Heart right ventricle (tissue), 16 donors: ENCODE measurements around the gene PTPRD. TPM values are rescaled to one million over a fixed set of nuclear protein-coding genes. Genes with fewer than 3 reads are reported as not detected.

Source experiments
- ATAC-seq, 8 donors: fragments of 200-7000 bp; cut with Tn5 transposase; one replicate each; pipeline ENCODE4 v1.9.1; 2020; ENCODE audit warnings: mild to moderate bottlenecking in 8 of 8, moderate library complexity in 8 of 8, moderate number of reproducible peaks in 1 of 8
- DNase-seq, 2 donors: peaks; one replicate each; pipeline ENCODE4 v3.0.0-alpha.2; 2020
- H3K27ac ChIP-seq, 10 donors: fragments of 200-600 bp; sonication (generic) in 2 of 10; one replicate each; pipeline versions ENCODE4 v1.5.0 to v1.8.0; 2020 to 2022; ENCODE audit warnings: mild to moderate bottlenecking in 3 of 10
- H3K27me3 ChIP-seq, 7 donors: fragments of 200-600 bp; one replicate each; pipeline ENCODE4 v1.8.0; 2021 to 2022; ENCODE audit warnings: mild to moderate bottlenecking in 2 of 7
- H3K36me3 ChIP-seq, 9 donors: fragments of 200-600 bp; sonication (generic) in 1 of 9; one replicate each; pipeline versions ENCODE4 v1.5.0 to v1.8.0; 2020 to 2022; ENCODE audit warnings: mild to moderate bottlenecking in 2 of 9
- H3K4me1 ChIP-seq, 9 donors: fragments of 200-600 bp; sonication (generic) in 1 of 9; one replicate each; pipeline versions ENCODE4 v1.5.0 to v1.8.0; 2020 to 2022; ENCODE audit warnings: mild to moderate bottlenecking in 4 of 9
- H3K4me3 ChIP-seq, 10 donors: fragments of 200-600 bp; sonication (generic) in 2 of 10; one replicate each; pipeline versions ENCODE4 v1.5.0 to v1.8.0; 2020 to 2022; ENCODE audit warnings: mild to moderate bottlenecking in 7 of 10, moderate library complexity in 2 of 10
- H3K9me3 ChIP-seq, 11 donors: fragments of 200-600 bp in 10 of 11; sonication (generic) in 2 of 11; one replicate each; pipeline versions ENCODE4 v1.5.0 to v1.8.0; 2013 to 2022; ENCODE audit warnings: mild to moderate bottlenecking in 2 of 11, control low read depth in 1 of 11, moderate library complexity in 1 of 11
- WGBS, 2 donors: extraction: QIAGEN DNeasy Blood & Tissue Kit; methylation state at CpG; one replicate each; pipeline ENCODE4 v1.1.7; 2013; ENCODE audit warnings: inconsistent platforms in 1 of 2; 5-methylcytosine and 5-hydroxymethylcytosine counted together
- intact Hi-C, 10 donors: fragments of 100-400 bp; cut with DNase I; formaldehyde crosslinking; loops; one replicate each; pipeline versions ENCODE4 v1.11.1 to v1.14.2; 2022
- polyA plus RNA-seq, 2 donors: library from polyadenylated mRNA; stranded (reverse); fragments of 200-250 nt; gene quantifications; one replicate each; pipeline ENCODE4 v1.2.3, GENCODE V29; 2013
- total RNA-seq, 10 donors: library from RNA; stranded (reverse); fragmentation: NEBNext Ultra II Directional in 3 of 10; extraction: Animal tissue kit (Norgen Biotek cat#: 25700) in 3 of 10; gene quantifications; one replicate each; pipeline versions ENCODE4 v1.2.1 to v1.2.4, GENCODE V29; 2021 to 2023
- TF ChIP-seq, protein P1 (sequence below), 9 donors: fragments of 200-600 bp; sonication (generic) in 2 of 9; IDR thresholded peaks; one replicate each; pipeline versions ENCODE4 v1.5.0 to v1.8.0; 2021 to 2022; ENCODE audit warnings: antibody characterized with exemption in 9 of 9, mild to moderate bottlenecking in 5 of 9, moderate library complexity in 1 of 9
- donor health status: Arrhythmogenic right ventricular cardiomyopathy.
- donor health status: ischemic (EF 13 %, LVEDD 7.1; RV severe dilation, severe dysfunction).
- donor health status: healthy with polysubstance abuse.
- donor health status: DM: no; HTN: yes; CAD: no.
- donor health status: DM: no; HTN: no; CAD: no.
- donor health status: ischemic (EF 25% LVEDD 6.9; RV normal size, moderate dysfunction).
- donor health status: ischemic (EF 25% LVEDD 5.7; RV mildly dilated, moderate dysfunction).
- donor health status: healthy.
- donor health status: DM: yes; HTN: yes; CAD: no.
- donor health status: Ischemic cardiomyopathy.
- donor health status: ischemic (EF 35%, LVEDD 5.7; RV mildly dilated, moderate dysfunction).
- donor health status: nonischemic (EF 11% LVEDD 7.7; RV severe dilation, severe dysfunction).
- donor health status: DM: yes; HTN: yes; CAD: no.
- donor health status: PGD.
- donor health status: ischemic (EF 29% LVEDD 5.4; RV normal size, mild dysfunction).
- donor health status: nonischemic (EF 23%, LVEDD 6.1; RV moderate dilation, normal function).

The PTPRD gene
- total and polyA plus RNA-seq, 12 donors: 1.4 to 25.2 (median 13.0) TPM

GRCh38 chr9:10041726-10042229 is 571.0 kb downstream of the PTPRD start:
- TF ChIP-seq, protein P1, sequence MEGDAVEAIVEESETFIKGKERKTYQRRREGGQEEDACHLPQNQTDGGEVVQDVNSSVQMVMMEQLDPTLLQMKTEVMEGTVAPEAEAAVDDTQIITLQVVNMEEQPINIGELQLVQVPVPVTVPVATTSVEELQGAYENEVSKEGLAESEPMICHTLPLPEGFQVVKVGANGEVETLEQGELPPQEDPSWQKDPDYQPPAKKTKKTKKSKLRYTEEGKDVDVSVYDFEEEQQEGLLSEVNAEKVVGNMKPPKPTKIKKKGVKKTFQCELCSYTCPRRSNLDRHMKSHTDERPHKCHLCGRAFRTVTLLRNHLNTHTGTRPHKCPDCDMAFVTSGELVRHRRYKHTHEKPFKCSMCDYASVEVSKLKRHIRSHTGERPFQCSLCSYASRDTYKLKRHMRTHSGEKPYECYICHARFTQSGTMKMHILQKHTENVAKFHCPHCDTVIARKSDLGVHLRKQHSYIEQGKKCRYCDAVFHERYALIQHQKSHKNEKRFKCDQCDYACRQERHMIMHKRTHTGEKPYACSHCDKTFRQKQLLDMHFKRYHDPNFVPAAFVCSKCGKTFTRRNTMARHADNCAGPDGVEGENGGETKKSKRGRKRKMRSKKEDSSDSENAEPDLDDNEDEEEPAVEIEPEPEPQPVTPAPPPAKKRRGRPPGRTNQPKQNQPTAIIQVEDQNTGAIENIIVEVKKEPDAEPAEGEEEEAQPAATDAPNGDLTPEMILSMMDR (IDR thresholded peaks at IDR 0.05): no peak
- WGBS, 2 donors: 21 to 22% methylated on average over 2 of the region's 2 CpGs
- Histone ChIP-seq H3K9me3 (no peaks in the 10 kb centered on the region), H3K4me1 (no peaks in the 10 kb centered on the region), H3K27ac (no peak overlapping the region), H3K4me3 (no peak overlapping the region), H3K27me3 (no peaks in the 10 kb centered on the region), H3K36me3 (no peaks in the 10 kb centered on the region)
- DNase-seq (no peak), ATAC-seq (no peak)
- intact Hi-C loops: loop anchor here in 1 of 10 donors (10.0 kb wide), 1 partner anchor 1273 kb away; no protein-coding TSS in a partner anchor

- DNase-seq (no peak), ATAC-seq (no peak)
- H3K4me3 ChIP-seq: no peak overlapping the region
- intact Hi-C loops: no loop called here
- H3K27ac ChIP-seq: no peak overlapping the region
- WGBS, 2 donors: 85 to 96% methylated on average over 2 of the region's 2 CpGs
- TF ChIP-seq, protein P1 (IDR thresholded peaks at IDR 0.05): no peak
- no peaks in the 10 kb centered on the region for H3K4me1 ChIP-seq
- no peaks in the 10 kb centered on the region for H3K36me3 ChIP-seq
- H3K27me3 ChIP-seq: no peaks in the 10 kb centered on the region
- no peaks in the 10 kb centered on the region for H3K9me3 ChIP-seq
These were observed 576.7 kb downstream of the PTPRD start for GRCh38 chr9:10036095-10036494.

GRCh38 chr9:10032166-10032565 is 580.6 kb downstream of the PTPRD start:
- intact Hi-C loops: no loop called here
- Histone ChIP-seq H3K4me1 (no peaks in the 10 kb centered on the region), H3K36me3 (no peaks in the 10 kb centered on the region), H3K4me3 (no peak overlapping the region), H3K27me3 (no peaks in the 10 kb centered on the region), H3K27ac (no peak overlapping the region), H3K9me3 (peaks cover 0 to 11% (median 0%) of the 10 kb centered on the region in 11 donors)
- TF ChIP-seq, protein P1 (IDR thresholded peaks at IDR 0.05): no peak
- no peak for DNase-seq
- no peak for ATAC-seq

DNA sequence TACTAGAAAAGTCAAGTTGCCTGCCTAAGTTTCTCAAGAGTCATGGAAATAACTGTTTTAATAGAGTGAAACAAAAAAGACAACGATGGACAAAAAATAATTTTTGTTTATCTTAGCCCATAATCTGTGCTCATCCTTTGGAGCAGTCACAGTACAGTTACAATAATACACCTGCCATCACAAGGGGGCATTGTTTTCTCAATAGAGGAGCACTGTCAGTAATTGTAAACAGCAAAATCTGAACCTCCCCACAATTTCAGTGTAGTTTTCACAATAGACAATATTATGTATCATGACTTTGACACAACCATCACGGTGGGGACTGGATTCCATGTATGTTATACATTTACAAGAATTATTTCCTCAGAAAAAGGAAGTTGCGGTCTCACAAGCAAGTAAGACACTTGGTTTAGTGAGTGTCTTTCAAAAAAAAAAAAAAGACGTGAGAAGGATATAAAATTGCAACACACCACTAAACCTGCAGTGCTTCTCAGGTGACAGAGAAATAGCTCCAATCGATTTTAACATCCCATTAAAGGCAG is 586.3 kb downstream of the PTPRD start:
- H3K27me3 ChIP-seq: no peaks in the 10 kb centered on the region
- TF ChIP-seq, protein P1 (IDR thresholded peaks at IDR 0.05): no peak
- no peak for ATAC-seq
- 71 to 73% methylated on average over 5 of the region's 5 CpGs for WGBS, 2 donors
- H3K36me3 ChIP-seq: no peaks in the 10 kb centered on the region
- no peak overlapping the region for H3K27ac ChIP-seq
- no peak for DNase-seq
- intact Hi-C loops: loop anchor here in 1 of 10 donors (10.0 kb wide), 1 partner anchor 818 kb away; no protein-coding TSS in a partner anchor
- H3K4me3 ChIP-seq: no peak overlapping the region
- peaks cover 0 to 11% (median 0%) of the 10 kb centered on the region in 11 donors for H3K9me3 ChIP-seq
- no peaks in the 10 kb centered on the region for H3K4me1 ChIP-seq
